Left colon (tissue), 2 donors: ENCODE measurements around the gene RHPN2. TPM values are rescaled to one million over a fixed set of nuclear protein-coding genes. Genes with fewer than 3 reads are reported as not detected.
"Not testable (repeated sequence)": the region's sequence is repeated elsewhere in the genome, so short reads cannot be mapped to it uniquely, and the experiment has no call there.

ENCODE experiments used
- ATAC-seq: fragments of 200-7000 bp; cut with Tn5 transposase; one replicate; pipeline ENCODE4 v1.9.1; 2020; ENCODE audit warnings: mild to moderate bottlenecking, moderate library complexity
- DNase-seq, 2 donors: peaks; one replicate each; pipeline ENCODE4 v3.0.0-alpha.2; 2020
- intact Hi-C, 2 donors: fragments of 100-400 bp; cut with DNase I in 1 of 2; cut with micrococcal nuclease in 1 of 2; formaldehyde crosslinking; loops; one replicate each; pipeline versions ENCODE4 v1.11.2 to v1.14.0; 2022; cut with DNase I, micrococcal nuclease
- total RNA-seq, 2 donors: library from RNA; stranded (reverse); fragmentation: NEBNext Ultra II Directional; extraction: Animal tissue kit (Norgen Biotek cat#: 25700); gene quantifications; one replicate each; pipeline ENCODE4 v1.2.1, GENCODE V29; 2021
- donor health status: DM: no; HTN: no; CAD: no.
- donor health status: DM: yes; HTN: yes; CAD: no.

RHPN2 gene
- total RNA-seq, 2 donors from 2014 or later: 86.5 to 87.5 TPM

- ATAC-seq, intact Hi-C loops, DNase-seq: not testable (repeated sequence)
Observed at GRCh38 chr19:33037168-33038025, 27.3 kb downstream of the RHPN2 start.

GRCh38 chr19:33036370-33037167, 28.1 kb downstream of the RHPN2 start:
- DNase-seq, intact Hi-C loops, ATAC-seq: not testable (repeated sequence)

GRCh38 chr19:33035461-33035860, 29.2 kb downstream of the RHPN2 start:
- intact Hi-C loops: no loop called here
- ATAC-seq: no peak
- no peak for DNase-seq

GRCh38 chr19:33032218-33032781, 32.4 kb downstream of the RHPN2 start:
- intact Hi-C loops: no loop called here
- DNase-seq (peak; percentile 62 to 64), ATAC-seq (peak; percentile 86)

- ATAC-seq (peak; percentile 40), DNase-seq (no peak)
- intact Hi-C loops: no loop called here
Observed at GRCh38 chr19:33029746-33030303, 34.9 kb downstream of the RHPN2 start.

GRCh38 chr19:33026602-33027001, 38.1 kb downstream of the RHPN2 start:
- intact Hi-C loops, DNase-seq, ATAC-seq: not testable (repeated sequence)

- DNase-seq, intact Hi-C loops, ATAC-seq: not testable (repeated sequence)
Observed at GRCh38 chr19:33025468-33026238, 39.0 kb downstream of the RHPN2 start.

GRCh38 chr19:33024398-33024797, 40.3 kb downstream of the RHPN2 start:
- ATAC-seq (no peak), DNase-seq (no peak)
- intact Hi-C loops: no loop called here

GRCh38 chr19:33022472-33023116, 42.1 kb downstream of the RHPN2 start:
- intact Hi-C loops: no loop called here
- DNase-seq (no peak), ATAC-seq (no peak)

GRCh38 chr19:33010891-33011290, 53.8 kb downstream of the RHPN2 start:
- DNase-seq, ATAC-seq, intact Hi-C loops: not testable (repeated sequence)

GRCh38 chr19:33008738-33009137, 56.0 kb downstream of the RHPN2 start:
- no peak for DNase-seq
- ATAC-seq: no peak
- intact Hi-C loops: no loop called here

- DNase-seq: no peak
- intact Hi-C loops: no loop called here
- ATAC-seq: peak; percentile 63
Observed at GRCh38 chr19:33005440-33005839, 59.2 kb downstream of the RHPN2 start.

- ATAC-seq, intact Hi-C loops, DNase-seq: not testable (repeated sequence)
Observed at GRCh38 chr19:33003424-33004024, 61.2 kb downstream of the RHPN2 start.

- intact Hi-C loops, ATAC-seq, DNase-seq: not testable (repeated sequence)
Observed at GRCh38 chr19:33002126-33002865, 62.4 kb downstream of the RHPN2 start.

GRCh38 chr19:33000910-33001309, 63.8 kb downstream of the RHPN2 start:
- no peak for ATAC-seq
- intact Hi-C loops: no loop called here
- no peak for DNase-seq

GRCh38 chr19:33000510-33000909, 64.2 kb downstream of the RHPN2 start:
- DNase-seq (no peak), ATAC-seq (no peak)
- intact Hi-C loops: no loop called here

GRCh38 chr19:32998722-32999121, 66.0 kb downstream of the RHPN2 start:
- intact Hi-C loops: no loop called here
- ATAC-seq: no peak

More at GRCh38 chr19:32998722-32999121, 66.0 kb downstream of the RHPN2 start:
- DNase-seq: no peak
